Muscle of leg (tissue), 11 donors: ENCODE measurements around the gene MPDU1. TPM values are rescaled to one million over a fixed set of nuclear protein-coding genes. Genes with fewer than 3 reads are reported as not detected.

Experiments used
- DNase-seq: peaks from one replicate; pipeline ENCODE4 v3.0.0; 2013
- H3K27ac ChIP-seq: one replicate; pipeline ENCODE4 v1.5.1; 2013; ENCODE audit warnings: mild to moderate bottlenecking, low read length, control low read depth
- H3K27me3 ChIP-seq: one replicate; pipeline ENCODE4 v1.6.1; 2013; ENCODE audit warnings: low read length; ENCODE audit not compliant: control insufficient read depth, insufficient read depth
- H3K36me3 ChIP-seq: one replicate; pipeline ENCODE4 v1.6.1; 2013; ENCODE audit warnings: low read length; ENCODE audit not compliant: control insufficient read depth, insufficient read depth
- H3K4me1 ChIP-seq: one replicate; pipeline ENCODE4 v1.6.1; 2013; ENCODE audit warnings: low read length; ENCODE audit not compliant: control insufficient read depth, insufficient read depth
- H3K4me3 ChIP-seq: one replicate; pipeline ENCODE4 v1.5.1; 2013; ENCODE audit warnings: low read length, control low read depth
- H3K9me3 ChIP-seq: replicated peaks from 2 replicates; pipeline ENCODE4 v1.6.1; 2013; ENCODE audit warnings: low read depth, low read length; ENCODE audit not compliant: control insufficient read depth
- WGBS: methylation state at CpG from one replicate; pipeline ENCODE4 v1.1.5; 2013; ENCODE audit warnings: missing lambda C conversion rate; ENCODE audit not compliant: insufficient coverage; 5-methylcytosine and 5-hydroxymethylcytosine counted together
- polyA plus RNA-seq, 8 donors: library from polyadenylated mRNA; unstranded; fragments of 120-200 nt; gene quantifications; one replicate each; pipeline versions ENCODE4 v1.2.1 to v1.2.3, GENCODE V29; 2013; ENCODE audit warnings: inconsistent platforms in 1 of 8, low replicate concordance in 1 of 8; ENCODE audit not compliant: insufficient read length in 8 of 8, insufficient read depth in 1 of 8
- total RNA-seq: library from RNA; stranded (reverse); fragments of 120-200 nt; gene quantifications from one replicate; pipeline ENCODE4 v1.2.4, GENCODE V29; 2013

MPDU1 gene
- total and polyA plus RNA-seq, 9 donors = 34.4 to 63.6 (median 49.5) TPM

DNA sequence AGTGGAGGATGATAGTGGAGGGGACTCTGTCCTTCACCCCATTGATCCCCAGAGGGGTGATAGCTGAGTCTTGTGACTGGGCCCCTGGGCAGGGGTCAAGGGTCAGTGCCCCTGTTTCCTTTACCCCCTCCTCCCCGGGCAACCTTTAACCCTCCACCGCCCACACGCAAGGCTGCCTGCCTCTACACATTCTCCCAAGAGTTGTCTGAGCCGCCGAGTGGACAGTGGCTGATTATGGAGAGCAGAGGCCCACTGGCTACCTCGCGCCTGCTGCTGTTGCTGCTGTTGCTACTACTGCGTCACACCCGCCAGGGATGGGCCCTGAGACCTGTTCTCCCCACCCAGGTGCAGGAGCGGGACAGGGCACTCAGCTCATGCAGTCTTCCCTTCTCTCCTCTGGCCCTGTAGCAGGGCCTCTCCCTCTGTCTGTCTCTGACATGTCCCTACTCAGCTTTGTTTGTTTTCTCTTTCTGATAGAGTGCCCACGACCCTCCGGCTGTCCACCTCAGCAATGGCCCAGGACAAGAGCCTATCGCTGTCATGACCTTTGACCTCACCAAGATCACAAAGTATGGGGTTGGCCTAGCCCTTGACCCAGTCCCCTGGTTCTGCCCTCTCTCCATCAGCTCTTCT is 46.4 kb downstream of the MPDU1 start, which contains the start of gene SHBG:
TSS of gene SHBG (plus strand) at position 197 of the 633 bp plus-strand sequence. CDS start at position 235, 38 bp downstream.
- WGBS = 68% methylated on average over 10 of the region's 13 CpGs
- DNase-seq = no peak

DNA sequence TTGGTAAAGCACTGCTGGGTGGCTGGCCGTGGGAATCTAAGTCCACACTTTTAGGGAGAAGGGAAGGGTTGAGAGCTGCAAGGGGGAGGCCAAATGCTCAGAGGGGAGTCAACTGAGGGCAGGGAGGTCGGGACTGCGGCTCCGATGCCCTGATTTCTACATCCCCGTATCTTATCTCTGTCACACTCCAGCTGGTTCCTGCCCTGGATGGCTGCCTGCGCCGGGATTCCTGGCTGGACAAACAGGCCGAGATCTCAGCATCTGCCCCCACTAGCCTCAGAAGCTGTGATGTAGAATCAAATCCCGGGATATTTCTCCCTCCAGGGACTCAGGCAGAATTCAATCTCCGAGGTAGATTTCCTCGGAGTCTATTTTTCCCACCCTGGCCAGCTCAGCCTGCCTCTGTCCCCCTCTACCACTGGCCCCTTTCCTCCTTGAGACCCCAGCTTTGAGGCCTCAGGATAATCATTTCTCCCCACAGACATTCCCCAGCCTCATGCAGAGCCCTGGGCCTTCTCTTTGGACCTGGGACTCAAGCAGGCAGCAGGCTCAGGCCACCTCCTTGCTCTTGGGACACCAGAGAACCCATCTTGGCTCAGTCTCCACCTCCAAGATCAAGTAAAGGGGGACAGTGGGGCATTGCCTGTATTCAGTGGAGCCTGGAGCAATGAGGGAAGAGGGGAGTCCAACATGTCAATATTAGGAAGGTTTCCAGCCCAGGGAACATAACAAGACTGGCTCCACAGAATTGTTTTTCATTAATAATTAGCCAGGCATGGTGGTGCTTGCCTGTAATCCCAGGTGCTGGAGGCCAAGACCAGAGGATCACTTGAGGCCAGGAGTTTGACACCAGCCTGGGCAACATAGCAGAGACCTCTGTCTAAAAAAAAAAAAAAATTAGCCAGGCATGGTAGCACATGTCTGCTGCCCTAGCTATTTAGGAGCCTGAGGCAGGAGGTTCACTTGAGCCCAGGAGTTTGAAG is 48.0 kb downstream of the MPDU1 start:
- no peaks in the 10 kb centered on the region for H3K9me3 ChIP-seq
- peaks cover 5% of the 10 kb centered on the region for H3K27me3 ChIP-seq
- no peaks in the 10 kb centered on the region for H3K36me3 ChIP-seq
- 77% methylated on average over 11 of the region's 11 CpGs for WGBS
- no peak for DNase-seq
- H3K4me3 ChIP-seq = no peak overlapping the region
- no peak overlapping the region for H3K27ac ChIP-seq
- peaks cover 12% of the 10 kb centered on the region for H3K4me1 ChIP-seq

More for the DNA sequence above, 46.4 kb downstream of the MPDU1 start, which contains the start of gene SHBG:
- Histone ChIP-seq H3K4me1 (peaks cover 18% of the 10 kb centered on the region), H3K4me3 (no peak within 1 kb of the TSS), H3K36me3 (peaks cover 6% of the 10 kb centered on the region), H3K27me3 (peaks cover 3% of the 10 kb centered on the region), H3K27ac (no peak within 1 kb of the TSS), H3K9me3 (no peaks in the 10 kb centered on the region)

DNA sequence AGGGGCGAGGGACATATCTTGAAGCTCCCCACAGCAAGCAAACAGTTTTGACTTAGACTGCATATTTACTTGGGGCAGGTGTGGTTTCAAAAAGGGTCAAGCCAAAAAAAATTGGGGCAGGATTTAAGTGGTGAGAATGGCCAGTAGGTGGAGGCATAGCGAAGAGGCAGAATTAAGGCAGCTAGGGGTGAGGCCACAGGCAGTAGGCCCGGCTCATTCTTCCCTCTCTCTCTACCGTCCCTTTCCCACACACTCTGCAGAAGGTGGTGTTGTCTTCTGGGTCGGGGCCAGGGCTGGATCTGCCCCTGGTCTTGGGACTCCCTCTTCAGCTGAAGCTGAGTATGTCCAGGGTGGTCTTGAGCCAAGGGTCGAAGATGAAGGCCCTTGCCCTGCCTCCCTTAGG is 48.8 kb downstream of the MPDU1 start:
- no peak for DNase-seq
- Histone ChIP-seq H3K27ac (no peak overlapping the region), H3K9me3 (no peaks in the 10 kb centered on the region), H3K4me3 (no peak overlapping the region), H3K4me1 (peaks cover 8% of the 10 kb centered on the region), H3K36me3 (no peaks in the 10 kb centered on the region), H3K27me3 (peaks cover 5% of the 10 kb centered on the region)
- WGBS = no CpG with 5 or more reads among the region's 6 CpGs

DNA sequence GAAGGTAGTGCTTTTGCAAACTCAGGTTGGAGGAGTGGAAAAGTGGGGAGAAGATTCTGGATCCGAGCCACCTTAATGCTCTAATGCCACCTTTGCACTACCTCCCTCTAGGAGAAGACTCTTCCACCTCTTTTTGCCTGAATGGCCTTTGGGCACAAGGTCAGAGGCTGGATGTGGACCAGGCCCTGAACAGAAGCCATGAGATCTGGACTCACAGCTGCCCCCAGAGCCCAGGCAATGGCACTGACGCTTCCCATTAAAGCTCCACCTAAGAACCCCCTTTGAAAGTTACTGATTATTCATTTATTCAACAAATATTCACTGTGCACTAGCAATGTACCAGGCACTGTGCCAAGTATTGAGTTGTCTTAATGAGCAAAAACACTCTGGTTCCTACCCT is 49.4 kb downstream of the MPDU1 start:
- H3K36me3 ChIP-seq = no peaks in the 10 kb centered on the region
- H3K27ac ChIP-seq = no peak overlapping the region
- H3K4me1 ChIP-seq = peaks cover 5% of the 10 kb centered on the region
- no peaks in the 10 kb centered on the region for H3K9me3 ChIP-seq
- DNase-seq = no peak
- WGBS = no CpG with 5 or more reads among the region's 2 CpGs
- peaks cover 5% of the 10 kb centered on the region for H3K27me3 ChIP-seq
- H3K4me3 ChIP-seq = no peak overlapping the region

DNA sequence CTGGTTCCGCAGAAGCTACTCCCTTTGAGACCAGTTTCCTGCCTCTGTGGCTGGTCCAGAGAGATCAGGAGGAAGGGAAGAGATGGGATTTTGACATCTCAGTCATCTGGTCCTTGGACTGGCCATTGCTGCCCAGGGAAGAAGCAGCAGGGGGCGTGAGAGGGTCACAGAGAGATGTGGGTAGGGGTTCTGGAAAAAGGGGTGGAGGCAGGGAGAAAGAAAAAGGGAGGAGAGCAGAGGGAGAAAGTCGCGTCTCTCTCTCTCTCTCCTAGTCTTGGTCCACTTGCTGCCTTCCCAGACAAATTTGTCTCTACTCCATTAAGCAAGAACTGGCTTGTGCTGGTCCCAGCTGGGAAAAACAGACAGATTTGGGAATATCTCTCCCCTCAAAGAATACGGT is 50.7 kb downstream of the MPDU1 start:
- no peak overlapping the region for H3K27ac ChIP-seq
- H3K36me3 ChIP-seq = no peaks in the 10 kb centered on the region
- WGBS = 42% methylated on average over 2 of the region's 5 CpGs
- no peak overlapping the region for H3K4me3 ChIP-seq
- peaks cover 4% of the 10 kb centered on the region for H3K4me1 ChIP-seq
- H3K9me3 ChIP-seq = no peaks in the 10 kb centered on the region
- peak; percentile 85 for DNase-seq
- H3K27me3 ChIP-seq = peaks cover 5% of the 10 kb centered on the region

DNA sequence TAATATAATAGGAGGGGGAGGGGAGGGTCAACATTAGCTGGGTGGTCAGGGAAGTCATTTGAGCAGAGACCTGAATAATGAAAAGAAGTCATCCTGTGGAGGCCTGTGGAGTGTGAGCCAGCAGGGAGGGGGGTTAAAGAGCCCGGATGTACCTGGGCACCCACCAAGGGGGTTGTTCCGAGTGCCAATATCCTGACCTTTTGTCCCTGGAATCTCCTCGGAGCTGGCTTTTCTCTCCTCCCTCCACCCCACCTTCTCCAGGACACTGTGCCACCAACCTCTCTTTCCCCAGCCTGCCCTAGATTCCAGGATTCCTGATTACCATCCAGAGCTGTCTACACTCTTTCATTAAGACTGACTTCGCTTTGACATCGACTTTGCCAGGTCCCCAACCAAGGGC is 52.5 kb downstream of the MPDU1 start:
- WGBS = 56% methylated on average over 4 of the region's 5 CpGs
- peaks cover 5% of the 10 kb centered on the region for H3K27me3 ChIP-seq
- H3K9me3 ChIP-seq = no peaks in the 10 kb centered on the region
- H3K27ac ChIP-seq = no peak overlapping the region
- DNase-seq = no peak
- no peaks in the 10 kb centered on the region for H3K36me3 ChIP-seq
- no peak overlapping the region for H3K4me3 ChIP-seq
- H3K4me1 ChIP-seq = peaks cover 4% of the 10 kb centered on the region

Other genes with a start within 250 kb of the MPDU1 start
- 12.1 TPM for gene ACAP1, start 247.3 kb upstream of the MPDU1 start, total RNA-seq
- 10 to 100 TPM in 2 of 8 donors, 1 to 10 TPM in 6; 4.7 to 10.2 (median 7.2) TPM for gene ACAP1, start 247.3 kb upstream of the MPDU1 start, polyA plus RNA-seq
- 4.7 TPM for gene KCTD11, start 231.7 kb upstream of the MPDU1 start, total RNA-seq
- 10 to 100 TPM in 1 of 8 donors, 1 to 10 TPM in 7; 6.8 to 10.5 (median 7.9) TPM for gene KCTD11, start 231.7 kb upstream of the MPDU1 start, polyA plus RNA-seq
- gene TMEM95, start 228.7 kb upstream of the MPDU1 start, total RNA-seq = not detected
- not detected for gene TMEM95, start 228.7 kb upstream of the MPDU1 start, polyA plus RNA-seq
- 0.31 TPM for gene TNK1, start 202.8 kb upstream of the MPDU1 start, total RNA-seq
- gene TNK1, start 202.8 kb upstream of the MPDU1 start, polyA plus RNA-seq = 1 to 10 TPM in 2 of 8 donors, under 1 TPM in 6; 0.23 to 1.3 (median 0.70) TPM
- 14.2 TPM for gene PLSCR3, start 189.3 kb upstream of the MPDU1 start, total RNA-seq
- gene PLSCR3, start 189.3 kb upstream of the MPDU1 start, polyA plus RNA-seq = 10 to 100 TPM; 24.2 to 38.9 (median 30.0) TPM
- 100 TPM for gene TMEM256, start 179.8 kb upstream of the MPDU1 start, total RNA-seq
- gene TMEM256, start 179.8 kb upstream of the MPDU1 start, polyA plus RNA-seq = 10 to 100 TPM; 45.4 to 70.0 (median 57.7) TPM
- 7.7 TPM for gene NLGN2, start 176.0 kb upstream of the MPDU1 start, total RNA-seq
- gene NLGN2, start 176.0 kb upstream of the MPDU1 start, polyA plus RNA-seq = 10 to 100 TPM; 20.6 to 36.2 (median 27.0) TPM
- not detected for gene SPEM1, start 163.5 kb upstream of the MPDU1 start, total RNA-seq
- not detected for gene SPEM1, start 163.5 kb upstream of the MPDU1 start, polyA plus RNA-seq
- gene SPEM2, start 158.2 kb upstream of the MPDU1 start, total RNA-seq = not detected
- gene SPEM2, start 158.2 kb upstream of the MPDU1 start, polyA plus RNA-seq = not detected
- not detected for gene SPEM3, start 155.0 kb upstream of the MPDU1 start, total RNA-seq
- under 1 TPM in 1 of 8 donors, not detected in 7; 0.26 TPM for gene SPEM3, start 155.0 kb upstream of the MPDU1 start, polyA plus RNA-seq
- 0.93 TPM for gene TMEM102, start 148.4 kb upstream of the MPDU1 start, total RNA-seq
- gene TMEM102, start 148.4 kb upstream of the MPDU1 start, polyA plus RNA-seq = 1 to 10 TPM in 4 of 8 donors, under 1 TPM in 4; 0.72 to 1.7 (median 0.95) TPM
- gene FGF11, start 144.3 kb upstream of the MPDU1 start, total RNA-seq = 1.6 TPM
- 1 to 10 TPM; 1.0 to 4.8 (median 2.1) TPM for gene FGF11, start 144.3 kb upstream of the MPDU1 start, polyA plus RNA-seq
- 52.8 TPM for gene CHRNB1, start 138.8 kb upstream of the MPDU1 start, total RNA-seq
- gene CHRNB1, start 138.8 kb upstream of the MPDU1 start, polyA plus RNA-seq = 10 to 100 TPM; 58.0 to 80.8 (median 70.9) TPM
- gene ZBTB4, start 104.2 kb upstream of the MPDU1 start, total RNA-seq = 14.1 TPM
- 10 to 100 TPM; 20.1 to 31.6 (median 24.5) TPM for gene ZBTB4, start 104.2 kb upstream of the MPDU1 start, polyA plus RNA-seq
- gene SLC35G6, start 102.4 kb upstream of the MPDU1 start, total RNA-seq = not detected
- gene SLC35G6, start 102.4 kb upstream of the MPDU1 start, polyA plus RNA-seq = under 1 TPM in 6 of 8 donors, not detected in 2; 0.09 to 0.27 (median 0.18) TPM
- gene POLR2A, start 99.5 kb upstream of the MPDU1 start, total RNA-seq = 30.9 TPM
- gene POLR2A, start 99.5 kb upstream of the MPDU1 start, polyA plus RNA-seq = 10 to 100 TPM; 42.0 to 81.0 (median 60.8) TPM
- gene TNFSF12, start 34.8 kb upstream of the MPDU1 start, total RNA-seq = 13.2 TPM
- 10 to 100 TPM; 22.2 to 35.9 (median 28.2) TPM for gene TNFSF12, start 34.8 kb upstream of the MPDU1 start, polyA plus RNA-seq
- gene TNFSF13, start 25.1 kb upstream of the MPDU1 start, total RNA-seq = 2.2 TPM
- gene TNFSF13, start 25.1 kb upstream of the MPDU1 start, polyA plus RNA-seq = 1 to 10 TPM; 3.5 to 5.9 (median 4.3) TPM
- gene SENP3, start 21.9 kb upstream of the MPDU1 start, total RNA-seq = 34.5 TPM
- 10 to 100 TPM; 33.8 to 43.6 (median 41.7) TPM for gene SENP3, start 21.9 kb upstream of the MPDU1 start, polyA plus RNA-seq
- 15.7 TPM for gene CD68, start 4.2 kb upstream of the MPDU1 start, total RNA-seq
- 10 to 100 TPM; 20.2 to 56.6 (median 38.8) TPM for gene CD68, start 4.2 kb upstream of the MPDU1 start, polyA plus RNA-seq
- 1.4 TPM for gene SOX15, start 6.2 kb downstream of the MPDU1 start, total RNA-seq
- 1 to 10 TPM; 1.6 to 4.1 (median 2.0) TPM for gene SOX15, start 6.2 kb downstream of the MPDU1 start, polyA plus RNA-seq
- 35.1 TPM for gene FXR2, start 31.0 kb downstream of the MPDU1 start, total RNA-seq
- gene FXR2, start 31.0 kb downstream of the MPDU1 start, polyA plus RNA-seq = 10 to 100 TPM; 31.4 to 37.2 (median 34.9) TPM
- gene SAT2, start 44.0 kb downstream of the MPDU1 start, total RNA-seq = 72.1 TPM
- gene SAT2, start 44.0 kb downstream of the MPDU1 start, polyA plus RNA-seq = 10 to 100 TPM; 61.5 to 82.1 (median 69.9) TPM
- 0.58 TPM for gene SHBG, start 46.3 kb downstream of the MPDU1 start, total RNA-seq
- 1 to 10 TPM in 5 of 8 donors, under 1 TPM in 3; 0.63 to 1.5 (median 1.1) TPM for gene SHBG, start 46.3 kb downstream of the MPDU1 start, polyA plus RNA-seq
- 2.7 TPM for gene ATP1B2, start 67.1 kb downstream of the MPDU1 start, total RNA-seq
- gene ATP1B2, start 67.1 kb downstream of the MPDU1 start, polyA plus RNA-seq = 10 to 100 TPM; 12.4 to 27.3 (median 23.4) TPM
- gene TP53, start 103.6 kb downstream of the MPDU1 start, total RNA-seq = 17.9 TPM
- gene TP53, start 103.6 kb downstream of the MPDU1 start, polyA plus RNA-seq = 10 to 100 TPM; 33.8 to 51.8 (median 40.9) TPM
- 5.9 TPM for gene WRAP53, start 104.6 kb downstream of the MPDU1 start, total RNA-seq
- gene WRAP53, start 104.6 kb downstream of the MPDU1 start, polyA plus RNA-seq = 10 to 100 TPM in 1 of 8 donors, 1 to 10 TPM in 7; 7.9 to 10.0 (median 8.3) TPM
- gene EFNB3, start 121.3 kb downstream of the MPDU1 start, total RNA-seq = 3.6 TPM
- 10 to 100 TPM in 1 of 8 donors, 1 to 10 TPM in 7; 4.0 to 11.6 (median 7.0) TPM for gene EFNB3, start 121.3 kb downstream of the MPDU1 start, polyA plus RNA-seq
- gene DNAH2, start 133.9 kb downstream of the MPDU1 start, total RNA-seq = 4.6 TPM
- 10 to 100 TPM in 2 of 8 donors, 1 to 10 TPM in 6; 3.9 to 18.3 (median 6.2) TPM for gene DNAH2, start 133.9 kb downstream of the MPDU1 start, polyA plus RNA-seq